K562 (cell line): ENCODE results near the gene HRAS. TPM values are rescaled to one million over a fixed set of nuclear protein-coding genes. Genes with fewer than 3 reads are reported as not detected.
A peak's percentile ranks its signal among the peaks of the same experiment; 100 is the strongest.

Source experiments
- C11orf30 ChIP-seq: fragments of 450-650 bp; IDR thresholded peaks from 2 replicates; pipeline ENCODE4 v1.6.1; 2016; ENCODE audit warnings: low read depth, mild to moderate bottlenecking
- CBFA2T3 ChIP-seq: fragments of 450-650 bp; IDR thresholded peaks from 2 replicates; pipeline ENCODE4 v1.6.1; 2017
- CC2D1A ChIP-seq: fragments of 450-650 bp; IDR thresholded peaks from 2 replicates; pipeline ENCODE4 v1.6.1; 2017; ENCODE audit warnings: mild to moderate bottlenecking
- HDGF ChIP-seq: fragments of 450-650 bp; IDR thresholded peaks from 2 replicates; pipeline ENCODE4 v1.6.1; 2016
- HNRNPH1 ChIP-seq: fragments of 200-400 bp; formaldehyde crosslinking; optimal IDR thresholded peaks from 2 replicates; pipeline ENCODE3; 2017; ENCODE audit warnings: low read depth, mild to moderate bottlenecking, low read length, moderate library complexity
- IRF1 ChIP-seq: sonication (generic); formaldehyde crosslinking; IDR thresholded peaks from 2 replicates; pipeline ENCODE4 v1.8.0; 2022; ENCODE audit warnings: missing genetic modification reagents, mild to moderate bottlenecking, borderline replicate concordance
- MEIS2 ChIP-seq: fragments of 450-650 bp; IDR thresholded peaks from 2 replicates; pipeline ENCODE4 v1.6.1; 2014; ENCODE audit warnings: mild to moderate bottlenecking; ENCODE audit not compliant: partially characterized antibody
- NFE2L1 ChIP-seq: fragments of 450-650 bp; IDR thresholded peaks from 2 replicates; pipeline ENCODE4 v1.6.1; 2016; ENCODE audit warnings: missing genetic modification characterization, low read depth, mild to moderate bottlenecking, missing compliant biosample characterization, moderate library complexity, borderline replicate concordance
- NFRKB ChIP-seq: fragments of 450-650 bp; IDR thresholded peaks from 2 replicates; pipeline ENCODE4 v1.6.1; 2016; ENCODE audit warnings: low read depth
- POLR2A ChIP-seq: fragments of 450-650 bp; conservative IDR thresholded peaks from 2 replicates; pipeline ENCODE4 v1.6.1; 2016
- POU5F1 ChIP-seq: fragments of 150-350 bp; IDR thresholded peaks from 2 replicates; pipeline ENCODE4 v1.6.1; 2014; ENCODE audit warnings: borderline replicate concordance, low read length, low read depth, mild to moderate bottlenecking; ENCODE audit not compliant: partially characterized antibody
- RB1 ChIP-seq: fragments of 450-650 bp; IDR thresholded peaks from 2 replicates; pipeline ENCODE4 v1.6.1; 2017; ENCODE audit warnings: low read depth, mild to moderate bottlenecking
- RBFOX2 ChIP-seq: fragments of 200-400 bp; formaldehyde crosslinking; IDR thresholded peaks from 2 replicates; pipeline ENCODE4 v1.6.1; 2017; ENCODE audit warnings: low read depth, mild to moderate bottlenecking, low read length, moderate library complexity
- RBM39 ChIP-seq: fragments of 200-400 bp; formaldehyde crosslinking; optimal IDR thresholded peaks from 2 replicates; pipeline ENCODE3; 2018; ENCODE audit warnings: low read depth, low read length
- SP2 ChIP-seq: IDR thresholded peaks from 2 replicates; pipeline ENCODE4 v1.6.1; 2011; ENCODE audit warnings: mild to moderate bottlenecking, low read depth, low read length, moderate library complexity; ENCODE audit not compliant: poor library complexity, severe bottlenecking; ENCODE audit errors: extremely low read depth
- SRSF7 ChIP-seq: fragments of 200-400 bp; formaldehyde crosslinking; optimal IDR thresholded peaks from 2 replicates; pipeline ENCODE3; 2017; ENCODE audit warnings: mild to moderate bottlenecking, low read depth, low read length
- SUPT5H ChIP-seq: fragments of 450-650 bp; IDR thresholded peaks from 2 replicates; pipeline ENCODE4 v1.6.1; 2016
- TFE3 ChIP-seq: fragments of 450-650 bp; formaldehyde crosslinking; IDR thresholded peaks from 2 replicates; pipeline ENCODE4 v1.4.0; 2020; ENCODE audit warnings: mild to moderate bottlenecking, mixed read lengths
- UBTF ChIP-seq, 2 experiments: IDR thresholded peaks; 2 replicates each; pipeline ENCODE4 v1.6.1; 2012; ENCODE audit warnings: improper control_type of control experiment in 2 of 2, low read depth in 2 of 2, low read length in 2 of 2, borderline replicate concordance in 1 of 2
- ZBTB5 ChIP-seq: fragments of 450-650 bp; IDR thresholded peaks from 2 replicates; pipeline ENCODE4 v1.6.1; 2017; ENCODE audit warnings: antibody characterized with exemption
- ZFX ChIP-seq: sonication (generic); formaldehyde crosslinking; IDR thresholded peaks from 2 replicates; pipeline ENCODE4 v1.8.0; 2022; ENCODE audit warnings: mild to moderate bottlenecking, missing genetic modification reagents, moderate library complexity
- ZNF133 ChIP-seq: fragments of 250-450 bp; sonication (Bioruptor Pico); IDR thresholded peaks from 2 replicates; pipeline ENCODE4 v1.4.0; 2020; ENCODE audit warnings: mild to moderate bottlenecking
- ZNF3 ChIP-seq: fragments of 250-450 bp; sonication (Bioruptor Pico); IDR thresholded peaks from 2 replicates; pipeline ENCODE4 v1.5.0; 2021; ENCODE audit warnings: mild to moderate bottlenecking, moderate library complexity
- polyA plus RNA-seq, 8 experiments: library from polyadenylated mRNA; depleted of rRNA in 4 of 8; stranded (reverse) in 5 of 8; unstranded in 3 of 8; fragments of >200 nt; fragmentation: Nextera tagmentation in 2 of 8; fragmentation: Illumina TruSeq in 1 of 8; extraction: Ambion mirVana in 2 of 8; extraction: Trizol in 1 of 8; gene quantifications; 2 replicates each; pipeline versions ENCODE4 v1.2.1 to v1.2.3, GENCODE V29; 2011 to 2014; ENCODE audit warnings: inconsistent platforms in 1 of 8, missing spikeins in 1 of 8
- total RNA-seq, 7 experiments: library from RNA; depleted of rRNA in 6 of 7; stranded (reverse); fragments of >200 nt in 6 of 7; fragmentation: Illumina TruSeq in 2 of 7; extraction: Trizol in 2 of 7; gene quantifications; 2 replicates each; pipeline versions ENCODE4 v1.2.1 to v1.2.3, GENCODE V29; 2011 to 2021; ENCODE audit warnings: low replicate concordance in 1 of 7

The HRAS gene
- total and polyA plus RNA-seq, 9 of the 15 experiments (the other 6 are each of a cell fraction or from before 2014, with no cell fraction given): 2.8 to 73.5 (median 29.6) TPM

GRCh38 chr11:535519-536454 is at the start of gene HRAS (continued):
- TF ChIP-seq MEIS2: peak; percentile 55
- TF ChIP-seq RBM39: no peak
- TF ChIP-seq SP2: peak; percentile 91
- TF ChIP-seq RB1: peak; percentile 65
- no peak for TF ChIP-seq POU5F1
- TF ChIP-seq ZBTB5: no peak
- TF ChIP-seq CBFA2T3: no peak
- TF ChIP-seq SUPT5H: peak; percentile 66
- TF ChIP-seq C11orf30: no peak
- no peak for TF ChIP-seq HDGF
- TF ChIP-seq TFE3 (CRISPR knock-in tag): no peak
- no peak for TF ChIP-seq ZNF133
- TF ChIP-seq NFE2L1 (tag): no peak
- no peak for TF ChIP-seq ZNF3 (CRISPR knock-in tag)
- peak; percentile 84 to 92 for TF ChIP-seq UBTF (IDR thresholded peaks at IDR 0.05; ENCODE audit: borderline replicate concordance in 1 of 2, low read depth in 2 of 2, low read length in 2 of 2)
- TF ChIP-seq POLR2A: peak; percentile 76
- no peak for TF ChIP-seq SRSF7
- TF ChIP-seq RBFOX2: peak; percentile 85
- TF ChIP-seq NFRKB: no peak
- peak; percentile 86 for TF ChIP-seq ZFX
- no peak for TF ChIP-seq IRF1
- no peak for TF ChIP-seq HNRNPH1
- no peak for TF ChIP-seq CC2D1A
